Fibroblast of mammary gland (primary cell): Measurements from ENCODE around the gene CHN2.

ENCODE experiments used
- DNase-seq: peaks from one replicate; pipeline ENCODE4 v3.0.0-alpha.2; 2010; ENCODE audit warnings: low read depth
- H3K4me3 ChIP-seq: 2 replicates; pipeline ENCODE4 v1.5.1; 2011; ENCODE audit warnings: low read depth, mild to moderate bottlenecking, low read length, moderate library complexity; ENCODE audit not compliant: control insufficient read depth
- CTCF ChIP-seq: conservative IDR thresholded peaks from 2 replicates; pipeline ENCODE4 v1.5.1; 2011; ENCODE audit warnings: low read depth, low read length, inconsistent platforms; ENCODE audit not compliant: control insufficient read depth, insufficient read depth

The CHN2 gene

DNA sequence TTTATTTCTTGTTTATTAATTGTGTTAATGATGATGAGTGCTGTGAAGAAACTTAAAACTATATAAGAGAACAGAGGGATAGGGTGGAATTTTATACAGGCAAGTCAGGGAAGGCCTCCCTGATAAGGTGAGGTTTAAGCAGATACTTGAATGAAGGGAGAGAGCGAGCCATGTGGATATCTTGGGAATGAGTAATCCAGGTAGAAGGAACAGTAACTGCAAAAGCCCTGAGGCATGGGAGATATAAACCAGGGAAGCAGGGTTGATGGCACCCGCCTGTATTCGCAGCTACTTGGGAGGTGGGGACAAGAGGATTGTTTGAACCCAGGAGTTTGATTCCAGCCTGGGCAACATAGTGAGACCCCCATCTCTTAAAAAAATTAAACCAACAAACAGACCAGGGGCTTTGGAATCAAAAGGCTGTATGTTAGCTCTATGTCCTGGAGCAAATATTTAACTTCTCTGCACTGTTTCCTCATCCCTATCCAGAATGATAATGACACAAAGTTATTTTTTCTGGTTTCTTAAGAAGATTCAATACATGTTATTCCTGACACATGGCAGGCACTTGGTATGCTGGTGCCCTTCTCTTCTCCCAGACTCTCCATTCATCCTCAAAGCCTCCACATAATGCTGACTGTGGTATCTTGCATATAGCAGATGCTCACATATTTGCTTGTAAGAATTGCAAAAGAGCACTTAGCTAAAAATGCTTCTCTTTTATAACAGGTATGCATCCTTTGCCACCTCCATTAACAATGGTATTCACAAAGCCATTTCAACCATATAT, 169.3 kb downstream of the CHN2 start:
- no peak for DNase-seq
- H3K4me3 ChIP-seq, result no peak overlapping the region
- no peak for TF ChIP-seq CTCF

- TF ChIP-seq CTCF, result no peak
- no peak for DNase-seq
- no peak overlapping the region for H3K4me3 ChIP-seq
Observed at GRCh38 chr7:29364661-29365060, 170.1 kb downstream of the CHN2 start.

- DNase-seq, result no peak
- no peak for TF ChIP-seq CTCF
- no peak overlapping the region for H3K4me3 ChIP-seq
Observed at GRCh38 chr7:29365423-29365822, 170.8 kb downstream of the CHN2 start.

DNA sequence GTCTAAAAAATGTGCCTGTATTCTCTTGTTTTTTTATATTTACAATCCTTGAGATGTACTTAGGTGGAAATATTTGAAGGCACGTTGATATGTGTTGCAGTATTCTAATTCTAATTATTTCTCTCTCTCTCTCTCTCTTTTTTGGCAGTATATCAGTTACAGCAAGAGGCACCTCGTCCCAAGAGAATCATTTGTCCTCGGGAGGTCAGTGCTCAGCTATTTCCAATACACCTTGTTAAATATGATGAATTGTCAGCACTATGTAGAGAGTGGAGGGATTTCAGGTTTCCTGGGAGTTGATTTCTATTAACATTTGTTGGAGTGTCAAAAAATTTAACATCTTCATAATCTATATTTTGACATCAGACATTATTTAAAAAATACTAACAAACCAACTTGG, 173.2 kb downstream of the CHN2 start:
- H3K4me3 ChIP-seq, result no peak overlapping the region
- DNase-seq, result no peak
- no peak for TF ChIP-seq CTCF

DNA sequence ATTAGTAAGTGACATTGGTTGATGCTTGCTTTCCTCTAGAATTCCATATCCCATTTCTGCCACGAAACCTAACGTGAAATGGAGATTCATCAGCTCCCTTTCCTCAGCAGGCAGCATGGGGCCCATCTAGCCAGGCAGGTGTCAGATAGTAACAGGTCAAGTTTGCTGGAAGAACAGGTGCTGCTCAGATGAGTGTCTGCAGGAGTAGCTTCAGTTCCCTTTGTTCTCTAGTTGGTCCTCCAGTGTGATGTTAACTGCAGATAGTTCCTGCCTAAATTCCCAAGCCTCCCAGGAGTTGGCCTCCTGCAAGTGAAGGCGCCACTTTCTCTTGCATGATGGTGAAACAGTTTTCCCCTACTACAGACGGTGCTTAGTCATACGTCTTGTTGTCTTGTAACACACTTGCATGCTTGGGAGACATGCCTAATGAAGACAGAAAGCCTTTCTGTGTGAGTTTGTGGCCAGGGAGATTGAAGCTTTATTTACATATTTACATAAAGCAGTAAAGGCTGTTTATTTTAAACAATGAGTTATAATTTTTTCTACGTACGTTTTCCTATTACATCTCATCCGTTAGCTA, 175.4 kb downstream of the CHN2 start:
- TF ChIP-seq CTCF, result no peak
- no peak for DNase-seq
- no peak overlapping the region for H3K4me3 ChIP-seq

DNA sequence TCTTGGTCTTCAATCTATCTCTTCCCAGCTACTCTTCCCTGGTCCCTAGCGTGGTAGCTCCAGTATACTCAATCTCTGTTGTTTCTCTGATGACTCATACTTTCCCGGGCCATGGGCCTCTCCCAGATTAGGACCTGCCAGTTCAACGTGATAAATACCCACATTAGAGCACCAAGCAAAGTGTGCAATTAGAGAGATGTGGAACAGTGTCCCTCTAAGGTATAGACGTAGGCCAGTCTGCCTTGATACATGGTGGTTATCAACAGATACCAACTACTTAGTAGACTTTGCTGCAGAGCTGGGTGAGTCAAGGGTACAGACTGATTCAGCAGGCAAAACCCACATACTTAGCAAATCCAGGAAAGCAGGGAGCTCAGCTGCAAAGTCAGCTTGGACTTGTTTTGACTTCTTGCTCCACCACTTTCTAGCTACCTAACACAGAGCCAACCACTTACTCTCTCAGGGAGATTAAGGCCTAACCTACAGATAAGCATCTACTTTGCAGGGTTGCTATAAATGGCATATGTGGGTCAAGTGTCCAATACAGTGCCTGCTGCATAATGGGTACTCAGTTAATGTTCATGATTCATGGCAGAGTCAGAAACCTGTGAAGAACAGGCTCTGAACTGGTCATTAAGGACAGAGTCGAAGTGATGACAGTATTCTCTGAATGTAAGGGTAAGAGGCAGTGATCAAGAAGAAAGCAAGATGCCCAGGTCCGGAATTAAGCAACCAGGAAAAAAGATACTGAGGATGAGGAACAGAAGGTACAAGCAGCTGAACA, 176.1 kb downstream of the CHN2 start:
- TF ChIP-seq CTCF, result no peak
- DNase-seq, result peak; percentile 49
- no peak overlapping the region for H3K4me3 ChIP-seq
